K562 (cell line): ENCODE results near the gene HSPA8. TPM values are rescaled to one million over a fixed set of nuclear protein-coding genes. Genes with fewer than 3 reads are reported as not detected.

ENCODE experiments used
- ADNP ChIP-seq: fragments of 200-800 bp; sonication (Bioruptor generic); IDR thresholded peaks from 2 replicates; pipeline ENCODE4 v1.6.1; 2016; ENCODE audit warnings: missing genetic modification characterization, missing compliant biosample characterization
- CTBP1 ChIP-seq: fragments of 450-650 bp; IDR thresholded peaks from 2 replicates; pipeline ENCODE4 v1.6.1; 2016; ENCODE audit warnings: borderline replicate concordance
- E2F4 ChIP-seq: sonication (generic); formaldehyde crosslinking; IDR thresholded peaks from 2 replicates; pipeline ENCODE4 v1.8.0; 2022; ENCODE audit warnings: mild to moderate bottlenecking, low read depth, missing genetic modification reagents
- EP300 ChIP-seq: IDR thresholded peaks from 2 replicates; pipeline ENCODE4 v1.6.1; 2012; ENCODE audit warnings: low read length, improper control_type of control experiment
- JUN ChIP-seq, 2 experiments: sonication (generic) in 1 of 2; formaldehyde crosslinking in 1 of 2; IDR thresholded peaks; 2 replicates each; pipeline versions ENCODE4 v1.6.1 to v1.8.0; 2012 to 2022; ENCODE audit warnings: borderline replicate concordance in 2 of 2, mild to moderate bottlenecking in 2 of 2, improper control_type of control experiment in 1 of 2, low read depth in 1 of 2, low read length in 1 of 2, missing genetic modification reagents in 1 of 2
- MGA ChIP-seq: fragments of 450-650 bp; IDR thresholded peaks from 2 replicates; pipeline ENCODE4 v1.6.1; 2016; ENCODE audit warnings: mild to moderate bottlenecking, moderate library complexity
- RBM15 ChIP-seq: fragments of 200-400 bp; formaldehyde crosslinking; IDR thresholded peaks from 2 replicates; pipeline ENCODE4 v1.6.1; 2018; ENCODE audit warnings: mild to moderate bottlenecking, low read length, moderate library complexity; ENCODE audit not compliant: insufficient read depth
- ZHX1 ChIP-seq: fragments of 150-350 bp; conservative IDR thresholded peaks from 2 replicates; pipeline ENCODE4 v1.6.1; 2014; ENCODE audit warnings: low read length
- polyA plus RNA-seq, 8 experiments: library from polyadenylated mRNA; depleted of rRNA in 4 of 8; stranded (reverse) in 5 of 8; unstranded in 3 of 8; fragments of >200 nt; fragmentation: Nextera tagmentation in 2 of 8; fragmentation: Illumina TruSeq in 1 of 8; extraction: Ambion mirVana in 2 of 8; extraction: Trizol in 1 of 8; gene quantifications; 2 replicates each; pipeline versions ENCODE4 v1.2.1 to v1.2.3, GENCODE V29; 2011 to 2014; ENCODE audit warnings: inconsistent platforms in 1 of 8, missing spikeins in 1 of 8
- total RNA-seq, 7 experiments: library from RNA; depleted of rRNA in 6 of 7; stranded (reverse); fragments of >200 nt in 6 of 7; fragmentation: Illumina TruSeq in 2 of 7; extraction: Trizol in 2 of 7; gene quantifications; 2 replicates each; pipeline versions ENCODE4 v1.2.1 to v1.2.3, GENCODE V29; 2011 to 2021; ENCODE audit warnings: low replicate concordance in 1 of 7

Gene HSPA8
- total and polyA plus RNA-seq, 9 of the 15 experiments (the other 6 are each of a cell fraction or from before 2014, with no cell fraction given), result 1,250 to 3,966 (median 2,773) TPM

- TF ChIP-seq ZHX1 (no peak), JUN (IDR thresholded peaks at IDR 0.05; ENCODE audit: borderline replicate concordance, low read depth, low read length) (no peak), JUN (CRISPR knock-in tag; IDR thresholded peaks at IDR 0.05; ENCODE audit: borderline replicate concordance) (no peak), MGA (no peak), EP300 (no peak), CTBP1 (no peak), E2F4 (no peak), RBM15 (no peak), ADNP (tag) (no peak)
Measured at GRCh38 chr11:123062892-123063825, 1.2 kb upstream of the HSPA8 start (continued).
